HG03558 (cell line): Measurements from ENCODE around the gene LIMK2.
"Not testable (repeated sequence)": the region's sequence is repeated elsewhere in the genome, so short reads cannot be mapped to it uniquely, and the experiment has no call there.

ENCODE experiments used
- ATAC-seq: cut with Tn5 transposase; IDR thresholded peaks from one replicate; pipeline ENCODE4 v1.9.1; 2021; ENCODE audit warnings: moderate number of reproducible peaks; ENCODE audit not compliant: unreplicated experiment; ENCODE audit errors: extremely low read depth

Gene LIMK2

DNA sequence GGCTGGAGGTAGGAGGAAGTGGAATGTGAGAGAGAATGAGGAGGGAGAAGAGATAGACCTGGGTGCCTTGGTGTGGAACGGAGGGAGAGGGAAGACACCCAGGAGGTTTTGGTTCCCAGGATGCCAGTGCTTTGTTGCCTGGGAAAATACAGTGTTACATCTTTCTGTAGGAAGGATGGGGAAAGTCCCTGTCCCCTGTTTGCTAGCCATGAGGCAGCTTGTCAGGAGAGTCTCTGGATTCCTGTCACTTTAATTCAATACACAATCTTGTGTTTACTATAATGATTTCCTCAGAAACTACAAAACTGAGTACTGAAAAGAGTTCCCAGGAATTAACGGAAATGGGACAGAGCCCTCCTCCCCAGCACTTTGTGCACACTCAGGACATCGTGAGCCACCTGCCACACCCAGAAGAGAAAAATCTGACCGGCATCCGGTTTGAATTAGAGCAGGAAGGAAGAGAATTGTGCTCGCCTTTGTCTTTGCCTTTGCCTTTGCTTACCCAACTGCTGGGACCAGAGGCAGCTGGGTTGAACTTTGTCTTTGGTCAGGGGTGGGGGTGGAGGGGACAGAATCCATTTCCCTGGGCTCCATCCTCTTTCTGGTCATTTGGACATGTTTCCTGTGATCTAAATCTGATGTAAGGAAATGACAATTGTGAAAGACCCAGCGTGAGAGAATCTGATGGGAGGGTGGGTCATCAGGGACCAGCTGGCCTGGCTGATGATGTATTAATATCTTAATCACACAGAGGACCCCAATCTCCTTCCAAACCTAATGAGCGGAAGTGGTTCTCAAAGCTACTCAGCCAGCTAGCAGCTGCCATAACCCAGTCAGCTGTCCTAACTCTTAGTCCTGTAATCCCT is 1.3 kb upstream of the LIMK2 start:
- ATAC-seq: no peak

- ATAC-seq: no peak
Measured at GRCh38 chr22:31211482-31211861, 626 bp upstream of the LIMK2 start.

- no peak for ATAC-seq
Measured at GRCh38 chr22:31212783-31213629, 908 bp downstream of the LIMK2 start.

DNA sequence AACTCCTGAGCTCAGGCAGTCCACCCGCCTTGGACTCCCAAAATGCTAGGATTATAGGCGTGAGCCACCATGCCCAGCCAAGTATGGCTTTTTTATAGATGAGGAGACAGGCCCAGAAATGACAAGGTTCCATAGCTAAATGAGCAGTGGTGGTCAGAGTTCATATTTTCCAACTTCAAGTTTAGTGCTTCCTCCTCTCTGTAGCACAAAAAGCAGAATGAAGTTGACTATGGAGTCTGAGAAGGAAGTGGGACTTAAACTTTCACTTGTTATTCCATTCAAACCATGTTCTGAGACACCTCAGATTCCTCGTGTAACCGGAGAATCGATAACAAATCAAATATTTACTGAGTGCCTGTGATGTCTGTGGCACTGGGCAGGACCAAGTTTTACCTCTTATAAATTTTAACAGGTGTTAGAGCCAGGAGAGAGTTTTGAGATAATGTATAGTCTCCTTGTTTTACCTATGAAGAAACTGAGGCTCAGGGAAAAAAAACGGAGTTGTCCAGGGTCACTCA is 3.0 kb downstream of the LIMK2 start:
- ATAC-seq: no peak

DNA sequence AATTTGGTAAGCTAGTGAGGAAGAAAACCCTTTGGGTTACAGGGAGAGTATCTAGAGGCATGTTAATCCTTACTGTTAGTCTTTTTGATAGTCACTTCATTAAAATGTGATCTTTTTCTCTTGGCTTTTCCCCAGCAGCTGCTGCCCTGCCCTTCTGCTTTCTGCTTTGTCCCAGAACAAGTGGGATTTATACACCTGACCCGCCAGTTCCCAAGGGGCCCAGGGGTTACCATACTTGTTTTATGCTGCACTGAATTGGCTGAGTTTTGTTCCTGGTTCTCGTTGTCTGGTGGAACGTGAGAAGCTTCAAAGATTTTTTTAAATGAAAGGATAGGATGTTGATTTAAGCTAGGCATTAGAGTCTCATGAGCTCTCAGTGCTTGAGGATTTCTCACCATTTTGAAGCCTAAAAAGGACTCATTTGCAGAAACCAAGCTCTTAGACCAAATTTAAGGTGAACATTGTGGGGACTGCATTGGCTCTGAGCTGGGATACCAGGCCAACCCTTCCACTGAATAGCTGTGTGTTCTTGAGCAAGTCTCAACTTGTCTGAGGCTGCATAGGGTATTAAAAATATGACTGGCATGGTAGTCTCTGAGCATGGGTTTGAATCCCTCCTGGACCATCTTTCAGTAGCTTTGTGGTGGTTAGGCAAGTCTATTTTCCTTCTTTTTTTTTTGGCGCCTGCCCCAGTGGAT is 6.6 kb downstream of the LIMK2 start:
- no peak for ATAC-seq

DNA sequence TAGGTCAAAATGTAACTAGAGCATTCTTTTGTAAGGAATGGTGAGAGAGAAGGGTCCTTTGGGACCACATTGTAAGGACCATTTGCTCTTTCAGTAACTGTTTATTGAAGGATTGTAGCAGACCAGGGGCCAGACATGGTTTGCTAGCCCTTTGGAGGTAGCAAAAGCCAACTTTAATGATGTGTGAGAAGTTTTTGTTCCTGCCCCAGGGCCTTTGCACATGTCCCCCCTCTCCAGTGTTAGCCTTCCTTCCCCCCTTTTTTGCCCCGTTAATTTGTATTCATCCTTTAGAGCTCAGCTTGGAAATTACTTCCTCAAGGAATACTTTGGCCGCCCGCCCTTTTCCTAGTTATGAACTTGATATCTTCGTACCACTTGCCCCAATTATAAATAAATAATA is 9.0 kb downstream of the LIMK2 start:
- no peak for ATAC-seq

DNA sequence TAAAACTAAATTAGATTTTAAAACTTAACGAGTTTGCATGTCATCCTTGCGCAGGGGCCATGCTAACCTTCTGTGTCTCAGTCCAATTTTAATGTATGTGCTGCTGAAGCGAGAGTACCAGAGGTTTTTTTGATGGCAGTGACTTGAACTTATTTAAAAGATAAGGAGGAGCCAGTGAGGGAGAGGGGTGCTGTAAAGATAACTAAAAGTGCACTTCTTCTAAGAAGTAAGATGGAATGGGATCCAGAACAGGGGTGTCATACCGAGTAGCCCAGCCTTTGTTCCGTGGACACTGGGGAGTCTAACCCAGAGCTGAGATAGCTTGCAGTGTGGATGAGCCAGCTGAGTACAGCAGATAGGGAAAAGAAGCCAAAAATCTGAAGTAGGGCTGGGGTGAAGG is 10.6 kb downstream of the LIMK2 start:
- no peak for ATAC-seq

DNA sequence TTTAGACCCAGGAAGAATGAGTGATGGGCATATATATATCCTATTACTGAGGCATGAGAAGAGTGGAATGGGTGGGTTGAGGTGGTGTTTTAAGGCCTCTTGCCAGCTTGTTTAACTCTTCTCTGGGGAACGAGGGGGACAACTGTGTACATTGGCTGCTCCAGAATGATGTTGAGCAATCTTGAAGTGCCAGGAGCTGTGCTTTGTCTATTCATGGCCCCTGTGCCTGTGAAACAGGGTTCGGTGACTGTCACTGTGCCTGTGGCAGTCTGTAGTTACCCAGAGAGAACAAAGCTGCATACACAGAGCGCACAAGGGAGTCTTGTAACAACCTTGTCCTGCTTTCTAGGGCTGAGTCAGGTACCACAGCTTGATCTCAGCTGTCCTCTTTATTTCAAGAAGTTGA is 11.7 kb downstream of the LIMK2 start:
- ATAC-seq: no peak

DNA sequence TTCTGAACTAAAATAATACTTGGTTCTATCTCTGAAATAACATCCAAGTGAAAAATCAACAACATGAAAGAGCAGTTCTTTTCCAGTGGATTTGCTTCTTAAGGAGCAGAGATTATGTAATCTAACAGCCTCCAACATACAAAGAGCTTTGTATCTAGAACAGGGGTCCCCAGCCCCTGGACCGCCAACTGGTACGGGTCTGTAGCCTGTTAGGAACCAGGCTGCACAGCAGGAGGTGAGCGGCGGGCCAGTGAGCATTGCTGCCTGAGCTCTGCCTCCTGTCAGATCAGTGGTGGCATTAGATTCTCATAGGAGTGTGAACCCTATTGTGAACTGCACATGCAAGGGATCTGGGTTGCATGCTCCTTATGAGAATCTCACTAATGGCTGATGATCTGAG is 12.6 kb downstream of the LIMK2 start:
- ATAC-seq: not testable (repeated sequence)

DNA sequence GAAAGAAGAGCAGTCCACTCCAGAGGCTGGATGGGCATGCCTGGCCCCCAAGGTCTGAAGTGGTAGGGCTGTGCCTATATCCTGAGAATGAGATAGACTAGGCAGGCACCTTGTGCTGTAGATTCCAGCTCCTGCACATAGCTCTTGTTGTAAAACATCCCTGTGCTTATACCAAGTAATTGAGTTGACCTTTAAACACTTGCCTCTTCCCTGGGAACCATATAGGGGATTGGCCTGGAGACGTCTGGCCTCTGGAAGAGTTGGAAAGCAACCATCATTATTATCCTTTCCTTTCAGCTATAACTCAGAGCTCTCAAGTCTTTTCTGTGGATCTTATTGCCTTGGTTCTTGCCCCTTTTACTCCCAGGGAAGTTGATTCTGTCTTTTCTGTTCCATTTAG is 15.1 kb downstream of the LIMK2 start:
- no peak for ATAC-seq

GRCh38 chr22:31229402-31230079 is 17.4 kb downstream of the LIMK2 start:
- ATAC-seq: no peak

DNA sequence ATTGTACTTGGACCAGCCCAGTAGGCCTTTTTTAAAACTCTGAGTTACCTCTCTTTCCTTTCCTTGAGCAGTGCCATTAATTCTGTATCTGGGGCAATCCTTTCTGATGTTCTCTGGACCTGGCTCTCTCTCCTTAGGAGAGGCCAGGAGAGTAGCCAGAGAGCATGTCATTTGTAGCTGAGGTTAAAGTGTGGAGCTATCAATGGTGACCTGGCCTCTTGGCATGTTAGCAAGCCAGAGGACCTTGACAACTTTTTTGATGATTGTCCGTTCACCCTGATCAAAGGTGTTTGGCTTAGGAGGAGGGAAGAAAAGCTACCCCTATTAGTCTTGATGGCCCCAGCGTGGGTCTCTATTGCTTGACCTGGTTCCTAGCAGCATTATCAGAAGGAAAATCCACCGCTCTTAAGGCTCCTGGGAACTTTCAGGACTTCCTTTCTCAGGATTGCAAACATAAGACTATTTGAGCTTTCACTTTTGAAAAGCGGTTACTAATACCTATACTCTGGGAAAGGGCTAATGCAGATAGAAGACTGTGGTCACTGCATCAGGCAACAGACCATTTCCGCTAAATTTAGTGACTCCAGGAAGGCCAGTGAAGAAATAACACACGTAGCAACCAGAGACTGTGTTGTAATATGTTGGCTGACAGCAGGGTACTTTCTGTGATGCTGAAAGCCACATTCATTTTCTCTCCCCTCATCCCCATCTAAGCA is 18.2 kb downstream of the LIMK2 start:
- no peak for ATAC-seq

DNA sequence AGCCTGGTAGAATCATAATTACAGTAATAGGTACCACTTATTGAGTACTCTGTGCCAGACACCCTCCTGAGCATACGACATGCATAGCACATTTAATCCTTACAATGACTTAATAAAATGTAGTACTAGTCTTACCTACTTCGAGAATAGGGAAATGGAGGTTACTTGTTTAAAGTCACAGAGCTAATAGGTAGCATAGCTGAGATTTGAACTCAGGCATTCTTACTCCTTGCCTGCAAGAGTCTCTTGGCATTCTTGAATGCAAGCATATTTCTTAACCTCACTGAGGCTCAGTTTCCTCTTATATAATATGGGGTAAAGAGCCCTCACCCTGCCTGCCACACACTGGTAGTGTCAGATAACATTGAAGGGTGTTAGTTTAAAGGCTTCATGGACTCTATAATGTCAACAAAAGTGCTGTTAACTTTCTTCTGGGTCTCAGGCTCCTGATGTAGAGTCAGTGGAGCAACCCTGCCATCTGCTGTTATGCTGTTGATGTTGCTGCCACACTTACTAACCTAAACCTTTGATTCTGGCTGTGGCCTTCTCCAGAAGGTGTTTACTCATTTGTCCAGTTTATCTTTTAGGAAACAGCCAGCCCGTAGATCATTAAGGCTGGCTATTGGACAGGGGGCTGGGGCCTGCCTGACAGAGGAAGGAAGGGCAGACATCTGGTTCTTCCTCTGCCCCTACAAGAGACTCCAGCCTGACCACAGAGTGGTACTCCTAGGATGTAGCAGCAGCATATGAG is 18.9 kb downstream of the LIMK2 start:
- no peak for ATAC-seq

DNA sequence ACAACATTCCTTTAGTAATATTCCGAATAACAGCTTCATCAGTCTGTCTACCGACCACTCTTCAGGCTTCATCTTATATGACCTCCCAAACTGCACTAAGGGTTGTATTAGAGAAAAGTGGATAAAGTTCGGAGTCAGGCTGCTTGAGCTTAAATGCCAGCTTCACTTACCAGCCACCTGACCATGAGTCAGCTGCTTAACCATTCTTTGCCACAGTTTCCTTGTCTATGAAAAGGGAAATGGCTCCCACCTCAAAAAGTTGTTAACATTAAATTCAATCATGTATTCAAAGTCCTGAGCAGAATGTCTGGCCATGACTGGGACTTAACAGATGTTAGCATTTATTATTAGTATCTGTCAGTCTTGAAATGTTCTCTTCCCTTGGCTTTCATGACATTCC is 20.9 kb downstream of the LIMK2 start:
- ATAC-seq: no peak

- no peak for ATAC-seq
Measured at GRCh38 chr22:31235081-31235480, 23.0 kb downstream of the LIMK2 start.

DNA sequence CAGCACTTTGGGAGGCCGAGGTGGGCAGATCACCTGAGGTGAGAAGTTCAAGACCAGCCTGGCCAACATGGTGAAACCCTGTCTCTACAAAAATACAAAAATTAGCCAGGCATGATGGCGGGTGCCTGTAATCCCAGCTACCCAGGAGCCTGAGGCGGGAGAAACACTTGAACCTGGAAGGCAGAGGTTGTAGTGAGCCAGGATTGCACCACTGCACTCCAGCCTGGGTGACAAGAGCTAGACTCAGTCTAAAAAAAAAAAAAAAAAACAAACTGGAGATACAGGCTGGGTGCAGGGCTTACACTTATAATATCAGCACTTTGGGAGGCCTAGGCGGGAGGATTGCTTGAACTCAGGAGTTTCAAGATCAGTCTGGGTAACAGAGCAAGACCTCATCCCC is 23.9 kb downstream of the LIMK2 start:
- ATAC-seq: not testable (repeated sequence)

DNA sequence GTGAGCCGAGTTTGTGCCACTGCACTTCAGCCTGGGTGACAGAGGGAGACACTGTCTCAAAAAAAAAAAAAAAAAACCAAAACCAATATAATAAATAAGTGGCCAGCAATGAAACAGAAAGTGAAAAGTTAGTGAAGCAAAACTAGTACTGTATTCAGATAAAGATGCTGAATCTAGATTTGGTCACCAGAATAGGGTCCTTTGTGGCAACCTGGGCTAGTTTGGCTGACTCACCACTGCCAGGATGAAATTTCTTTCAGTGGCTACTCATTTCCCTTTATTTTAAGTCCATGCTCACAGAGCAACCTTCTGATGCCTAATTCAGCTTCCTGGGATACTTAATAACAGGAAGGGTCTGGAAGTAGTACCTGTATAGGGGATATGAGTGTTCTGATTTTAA is 26.0 kb downstream of the LIMK2 start:
- no peak for ATAC-seq

DNA sequence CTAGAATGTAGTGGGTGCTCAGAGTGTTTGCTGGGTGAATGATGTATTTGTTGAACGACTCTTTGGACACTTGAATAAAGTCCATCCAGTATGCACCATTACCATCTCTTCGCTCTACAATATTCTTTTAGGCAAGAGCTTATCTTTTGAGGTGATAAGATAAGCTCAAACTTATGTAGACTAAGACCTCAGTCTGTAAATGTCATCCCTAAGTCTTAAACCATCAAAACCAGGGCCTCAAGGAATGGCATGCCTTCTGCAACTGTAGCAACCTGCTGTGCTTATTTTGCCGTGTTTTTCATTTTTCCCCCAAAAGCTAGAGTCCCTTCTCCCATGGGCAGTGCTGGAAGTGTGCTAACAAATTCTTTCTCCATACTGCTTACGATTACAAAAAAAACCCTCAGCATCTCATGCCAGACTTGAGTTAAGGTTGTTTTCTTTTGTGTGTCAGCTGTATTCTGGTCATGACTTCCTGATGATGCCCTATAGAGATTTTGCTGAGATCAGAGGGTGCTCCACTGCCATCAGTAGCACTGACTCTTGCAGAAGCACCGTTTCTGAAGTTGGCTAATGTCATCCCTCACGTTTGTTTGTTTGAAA is 27.8 kb downstream of the LIMK2 start:
- no peak for ATAC-seq
